ENCODE results near the gene STX12. TPM values are rescaled to one million over a fixed set of nuclear protein-coding genes. Genes with fewer than 3 reads are reported as not detected.
"Not testable (repeated sequence)": the region's sequence is repeated elsewhere in the genome, so short reads cannot be mapped to it uniquely, and the experiment has no call there.

STX12 gene
- total RNA-seq, 1 donor from 2014 or later, result 47.7 TPM

DNA sequence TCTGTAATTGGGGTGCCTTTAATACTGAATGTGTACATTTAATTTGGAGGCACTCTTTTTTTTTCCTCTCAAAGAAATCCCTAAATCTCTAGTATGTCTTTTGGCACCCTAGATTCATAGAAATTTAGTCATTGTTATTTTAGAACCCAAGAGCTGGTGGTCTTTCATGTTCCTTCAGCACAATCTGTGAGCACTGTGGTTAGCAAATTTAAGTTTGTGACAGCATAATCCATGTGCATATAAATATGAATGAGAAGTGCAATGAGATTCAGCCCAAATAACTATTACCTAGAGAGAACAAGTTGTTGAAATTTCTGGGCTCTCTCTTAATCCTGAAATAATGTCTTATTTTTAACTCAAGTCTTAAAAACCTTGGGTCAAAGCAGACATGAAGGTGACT lies 62.0 kb downstream of the STX12 start:
- Mint-ChIP-seq H3K27ac (ENCODE audit: unreplicated experiment) (no peak overlapping the region), H3K36me3 (ENCODE audit: unreplicated experiment) (no peaks in the 10 kb centered on the region), H3K4me1 (ENCODE audit: low read depth, unreplicated experiment) (peaks cover 15% of the 10 kb centered on the region), H3K27me3 (ENCODE audit: unreplicated experiment) (no peaks in the 10 kb centered on the region), H3K9me3 (ENCODE audit: unreplicated experiment) (peaks cover 2% of the 10 kb centered on the region), H3K4me3 (ENCODE audit: unreplicated experiment) (no peak overlapping the region)
- DNase-seq, result no peak
- TF ChIP-seq, protein P1, sequence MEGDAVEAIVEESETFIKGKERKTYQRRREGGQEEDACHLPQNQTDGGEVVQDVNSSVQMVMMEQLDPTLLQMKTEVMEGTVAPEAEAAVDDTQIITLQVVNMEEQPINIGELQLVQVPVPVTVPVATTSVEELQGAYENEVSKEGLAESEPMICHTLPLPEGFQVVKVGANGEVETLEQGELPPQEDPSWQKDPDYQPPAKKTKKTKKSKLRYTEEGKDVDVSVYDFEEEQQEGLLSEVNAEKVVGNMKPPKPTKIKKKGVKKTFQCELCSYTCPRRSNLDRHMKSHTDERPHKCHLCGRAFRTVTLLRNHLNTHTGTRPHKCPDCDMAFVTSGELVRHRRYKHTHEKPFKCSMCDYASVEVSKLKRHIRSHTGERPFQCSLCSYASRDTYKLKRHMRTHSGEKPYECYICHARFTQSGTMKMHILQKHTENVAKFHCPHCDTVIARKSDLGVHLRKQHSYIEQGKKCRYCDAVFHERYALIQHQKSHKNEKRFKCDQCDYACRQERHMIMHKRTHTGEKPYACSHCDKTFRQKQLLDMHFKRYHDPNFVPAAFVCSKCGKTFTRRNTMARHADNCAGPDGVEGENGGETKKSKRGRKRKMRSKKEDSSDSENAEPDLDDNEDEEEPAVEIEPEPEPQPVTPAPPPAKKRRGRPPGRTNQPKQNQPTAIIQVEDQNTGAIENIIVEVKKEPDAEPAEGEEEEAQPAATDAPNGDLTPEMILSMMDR (IDR thresholded peaks at IDR 0.05; ENCODE audit: partially characterized antibody, unreplicated experiment), result no peak

GRCh38 chr1:27835501-27835900 lies 62.5 kb downstream of the STX12 start:
- DNase-seq, result no peak
- H3K27ac Mint-ChIP-seq (ENCODE audit: unreplicated experiment), result peak overlapping the region; percentile 31
- H3K4me3 Mint-ChIP-seq (ENCODE audit: unreplicated experiment), result no peak overlapping the region
- TF ChIP-seq, protein P1 (IDR thresholded peaks at IDR 0.05; ENCODE audit: partially characterized antibody, unreplicated experiment), result no peak
- H3K9me3 Mint-ChIP-seq (ENCODE audit: unreplicated experiment), result peaks cover 2% of the 10 kb centered on the region
- H3K36me3 Mint-ChIP-seq (ENCODE audit: unreplicated experiment), result no peaks in the 10 kb centered on the region
- no peaks in the 10 kb centered on the region for H3K27me3 Mint-ChIP-seq (ENCODE audit: unreplicated experiment)
- H3K4me1 Mint-ChIP-seq (ENCODE audit: low read depth, unreplicated experiment), result peaks cover 15% of the 10 kb centered on the region

- H3K36me3 Mint-ChIP-seq (ENCODE audit: unreplicated experiment), result peaks cover 13% of the 10 kb centered on the region
- no peak overlapping the region for H3K27ac Mint-ChIP-seq (ENCODE audit: unreplicated experiment)
- TF ChIP-seq, protein P1 (IDR thresholded peaks at IDR 0.05; ENCODE audit: partially characterized antibody, unreplicated experiment), result no peak
- no peak for DNase-seq
- peaks cover 5% of the 10 kb centered on the region for H3K9me3 Mint-ChIP-seq (ENCODE audit: unreplicated experiment)
- no peaks in the 10 kb centered on the region for H3K4me1 Mint-ChIP-seq (ENCODE audit: low read depth, unreplicated experiment)
- H3K4me3 Mint-ChIP-seq (ENCODE audit: unreplicated experiment), result no peak overlapping the region
- H3K27me3 Mint-ChIP-seq (ENCODE audit: unreplicated experiment), result peaks cover 3% of the 10 kb centered on the region
These were observed 76.9 kb downstream of the STX12 start for GRCh38 chr1:27849951-27850350.

DNA sequence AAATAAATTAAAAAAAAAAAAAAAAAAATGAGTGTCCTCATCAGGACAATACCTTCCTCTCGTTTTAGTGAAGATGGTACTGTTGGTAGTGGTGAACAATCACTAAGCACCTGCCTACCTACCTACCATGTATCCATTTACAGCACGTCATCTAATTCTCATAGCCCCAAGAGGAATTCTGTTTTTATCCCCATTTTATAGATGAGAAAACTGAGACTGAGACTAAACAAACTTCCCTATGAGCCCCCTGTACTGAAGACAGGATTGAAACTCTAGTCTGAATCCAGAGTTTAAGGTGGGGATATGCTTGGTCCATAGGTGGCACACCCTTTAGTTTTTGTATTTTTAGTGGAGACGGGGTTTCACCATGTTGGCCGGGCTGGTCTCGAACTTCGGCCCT lies 82.1 kb downstream of the STX12 start:
- Mint-ChIP-seq H3K4me3 (ENCODE audit: unreplicated experiment) (no peak overlapping the region), H3K27me3 (ENCODE audit: unreplicated experiment) (peaks cover 3% of the 10 kb centered on the region), H3K4me1 (ENCODE audit: low read depth, unreplicated experiment) (peaks cover 6% of the 10 kb centered on the region), H3K36me3 (ENCODE audit: unreplicated experiment) (peaks cover 13% of the 10 kb centered on the region), H3K9me3 (ENCODE audit: unreplicated experiment) (peaks cover 4% of the 10 kb centered on the region), H3K27ac (ENCODE audit: unreplicated experiment) (peak overlapping the region; percentile 76)
- TF ChIP-seq, protein P1 (IDR thresholded peaks at IDR 0.05; ENCODE audit: partially characterized antibody, unreplicated experiment), result no peak
- DNase-seq, result no peak

- no peak overlapping the region for H3K4me3 Mint-ChIP-seq (ENCODE audit: unreplicated experiment)
- no peaks in the 10 kb centered on the region for H3K9me3 Mint-ChIP-seq (ENCODE audit: unreplicated experiment)
- peaks cover 2% of the 10 kb centered on the region for H3K27me3 Mint-ChIP-seq (ENCODE audit: unreplicated experiment)
- TF ChIP-seq, protein P1 (IDR thresholded peaks at IDR 0.05; ENCODE audit: partially characterized antibody, unreplicated experiment), result no peak
- H3K4me1 Mint-ChIP-seq (ENCODE audit: low read depth, unreplicated experiment), result peaks cover 6% of the 10 kb centered on the region
- DNase-seq, result no peak
- H3K36me3 Mint-ChIP-seq (ENCODE audit: unreplicated experiment), result peaks cover 2% of the 10 kb centered on the region
- H3K27ac Mint-ChIP-seq (ENCODE audit: unreplicated experiment), result no peak overlapping the region
These were observed 83.7 kb downstream of the STX12 start for GRCh38 chr1:27856561-27857343.

GRCh38 chr1:27857552-27857951 lies 84.5 kb downstream of the STX12 start:
- H3K4me1 Mint-ChIP-seq (ENCODE audit: low read depth, unreplicated experiment); H3K36me3 Mint-ChIP-seq (ENCODE audit: unreplicated experiment); H3K9me3 Mint-ChIP-seq (ENCODE audit: unreplicated experiment); H3K4me3 Mint-ChIP-seq (ENCODE audit: unreplicated experiment); H3K27me3 Mint-ChIP-seq (ENCODE audit: unreplicated experiment); H3K27ac Mint-ChIP-seq (ENCODE audit: unreplicated experiment); DNase-seq: not testable (repeated sequence)
